Measurements from ENCODE around the gene HNRNPAB. TPM values are rescaled to one million over a fixed set of nuclear protein-coding genes. Genes with fewer than 3 reads are reported as not detected.

Gene HNRNPAB
- total RNA-seq: 100 to 1,000 TPM in 1 of 2 donors, 10 to 100 TPM in 1; 66.3 to 124 TPM

DNA sequence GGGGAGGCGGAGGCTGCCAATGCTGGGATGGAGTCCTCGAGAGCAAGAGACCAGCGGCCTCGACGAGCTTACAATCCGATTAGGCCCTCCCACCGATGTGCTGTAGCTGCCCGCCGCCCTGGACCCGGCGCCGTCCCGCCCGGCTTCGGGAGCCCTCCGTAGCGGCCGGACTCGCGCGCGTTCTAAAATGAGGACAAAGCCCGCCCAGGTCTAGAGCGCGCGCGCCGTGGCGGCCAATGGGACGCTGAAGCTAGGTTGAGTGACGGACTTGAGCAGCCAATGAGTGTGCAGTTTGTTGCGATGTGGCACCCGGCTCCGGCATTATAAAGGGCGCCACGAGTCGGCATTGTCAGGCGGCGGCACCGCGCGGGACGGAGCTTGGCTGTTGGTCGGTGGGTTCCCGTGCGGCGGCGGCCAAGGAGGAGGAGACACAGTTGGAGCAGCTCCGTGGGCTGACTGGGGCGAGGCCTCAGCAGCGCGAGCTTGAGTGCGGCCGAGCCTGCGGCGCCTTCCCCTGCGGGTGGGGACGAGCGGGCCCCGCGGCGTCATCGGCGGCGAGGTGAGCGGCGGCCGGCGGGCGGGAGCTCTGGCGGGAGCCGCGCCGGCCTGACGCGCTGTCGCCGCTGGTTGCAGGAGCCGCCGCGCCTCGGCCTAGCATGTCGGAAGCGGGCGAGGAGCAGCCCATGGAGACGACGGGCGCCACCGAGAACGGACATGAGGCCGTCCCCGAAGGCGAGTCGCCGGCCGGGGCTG, at the start of gene HNRNPAB:
HNRNPAB (plus strand) TSS at position 352 of the 753 bp plus-strand sequence; CDS start at position 657, 305 bp downstream.
- peak within 1 kb of the TSS; percentile 90 to 97 for H3K27ac ChIP-seq
- H3K36me3 ChIP-seq: peaks cover 9% of the 10 kb centered on the region
- no peaks in the 10 kb centered on the region for H3K27me3 ChIP-seq (replicated peaks; ENCODE audit: insufficient read depth)
- TF ChIP-seq, protein P1, sequence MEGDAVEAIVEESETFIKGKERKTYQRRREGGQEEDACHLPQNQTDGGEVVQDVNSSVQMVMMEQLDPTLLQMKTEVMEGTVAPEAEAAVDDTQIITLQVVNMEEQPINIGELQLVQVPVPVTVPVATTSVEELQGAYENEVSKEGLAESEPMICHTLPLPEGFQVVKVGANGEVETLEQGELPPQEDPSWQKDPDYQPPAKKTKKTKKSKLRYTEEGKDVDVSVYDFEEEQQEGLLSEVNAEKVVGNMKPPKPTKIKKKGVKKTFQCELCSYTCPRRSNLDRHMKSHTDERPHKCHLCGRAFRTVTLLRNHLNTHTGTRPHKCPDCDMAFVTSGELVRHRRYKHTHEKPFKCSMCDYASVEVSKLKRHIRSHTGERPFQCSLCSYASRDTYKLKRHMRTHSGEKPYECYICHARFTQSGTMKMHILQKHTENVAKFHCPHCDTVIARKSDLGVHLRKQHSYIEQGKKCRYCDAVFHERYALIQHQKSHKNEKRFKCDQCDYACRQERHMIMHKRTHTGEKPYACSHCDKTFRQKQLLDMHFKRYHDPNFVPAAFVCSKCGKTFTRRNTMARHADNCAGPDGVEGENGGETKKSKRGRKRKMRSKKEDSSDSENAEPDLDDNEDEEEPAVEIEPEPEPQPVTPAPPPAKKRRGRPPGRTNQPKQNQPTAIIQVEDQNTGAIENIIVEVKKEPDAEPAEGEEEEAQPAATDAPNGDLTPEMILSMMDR (IDR thresholded peaks at IDR 0.05): no peak
- peak; percentile 97 for ATAC-seq (ENCODE audit: insufficient number of reproducible peaks, low FRiP score, low read depth)
- H3K9me3 ChIP-seq: no peaks in the 10 kb centered on the region
- peaks cover 10 to 31% of the 10 kb centered on the region in 2 donors for H3K4me1 ChIP-seq (ENCODE audit: control insufficient read depth in 1 of 2, low read depth in 2 of 2)
- H3K4me3 ChIP-seq: peak within 1 kb of the TSS; percentile 96
- DNase-seq (ENCODE audit: low spot score): peak; percentile 85

DNA sequence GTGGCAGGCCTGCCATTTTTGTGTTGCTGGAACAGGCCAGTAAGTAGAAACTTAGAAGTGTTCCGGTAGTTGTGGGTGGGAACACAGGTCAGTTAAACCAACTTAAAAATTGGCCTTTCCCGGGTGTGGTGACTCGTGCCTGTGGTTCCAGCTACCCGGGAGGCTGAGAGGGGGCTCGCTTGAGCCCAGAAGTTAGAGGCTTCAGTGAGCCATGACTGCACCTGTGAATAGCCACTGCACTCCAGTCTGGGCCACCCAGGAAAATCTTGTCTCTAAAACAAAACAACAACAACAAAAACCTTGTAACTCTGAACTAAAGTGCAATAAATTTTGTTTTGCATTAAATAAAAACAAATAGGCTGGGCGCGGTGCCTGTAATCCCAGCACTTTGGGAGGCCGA, 49.3 kb upstream of the HNRNPAB start:
- peaks cover 11 to 20% of the 10 kb centered on the region in 2 donors for H3K4me1 ChIP-seq (ENCODE audit: control insufficient read depth in 1 of 2, low read depth in 2 of 2)
- no peak overlapping the region for H3K27ac ChIP-seq
- no peak overlapping the region for H3K4me3 ChIP-seq
- TF ChIP-seq, protein P1 (IDR thresholded peaks at IDR 0.05): no peak
- no peak for ATAC-seq (ENCODE audit: insufficient number of reproducible peaks, low FRiP score, low read depth)
- no peak for DNase-seq (ENCODE audit: low spot score)
- H3K27me3 ChIP-seq (replicated peaks; ENCODE audit: insufficient read depth): no peaks in the 10 kb centered on the region
- no peaks in the 10 kb centered on the region for H3K9me3 ChIP-seq
- H3K36me3 ChIP-seq: peaks cover 2% of the 10 kb centered on the region

DNA sequence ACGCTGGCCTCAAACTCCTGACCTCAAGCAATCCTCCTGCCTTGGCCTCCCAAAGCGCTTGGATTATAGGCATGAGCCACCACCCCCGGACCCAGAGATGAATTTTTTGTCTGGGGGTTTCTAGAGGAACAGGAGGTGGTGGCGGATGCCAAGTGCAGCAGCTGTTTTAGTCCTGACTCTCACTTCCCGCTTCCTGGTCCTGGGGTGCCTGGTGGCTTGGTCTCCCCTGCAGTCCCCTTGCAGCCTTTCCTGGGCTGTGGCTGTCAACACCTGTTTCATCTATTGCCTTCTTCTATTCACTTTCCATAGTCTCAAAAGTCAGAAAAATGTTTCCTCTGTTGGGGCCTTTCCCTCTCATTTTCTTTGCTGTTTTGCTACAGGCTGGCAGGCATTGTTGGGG, 44.2 kb upstream of the HNRNPAB start:
- Histone ChIP-seq H3K4me1 (ENCODE audit: control insufficient read depth in 1 of 2, low read depth in 2 of 2) (peaks cover 0 to 9% of the 10 kb centered on the region in 2 donors), H3K4me3 (no peak overlapping the region), H3K27ac (no peak overlapping the region), H3K9me3 (no peaks in the 10 kb centered on the region), H3K27me3 (replicated peaks; ENCODE audit: insufficient read depth) (no peaks in the 10 kb centered on the region), H3K36me3 (no peaks in the 10 kb centered on the region)
- TF ChIP-seq, protein P1 (IDR thresholded peaks at IDR 0.05): no peak
- DNase-seq (ENCODE audit: low spot score) (no peak), ATAC-seq (ENCODE audit: insufficient number of reproducible peaks, low FRiP score, low read depth) (no peak)

DNA sequence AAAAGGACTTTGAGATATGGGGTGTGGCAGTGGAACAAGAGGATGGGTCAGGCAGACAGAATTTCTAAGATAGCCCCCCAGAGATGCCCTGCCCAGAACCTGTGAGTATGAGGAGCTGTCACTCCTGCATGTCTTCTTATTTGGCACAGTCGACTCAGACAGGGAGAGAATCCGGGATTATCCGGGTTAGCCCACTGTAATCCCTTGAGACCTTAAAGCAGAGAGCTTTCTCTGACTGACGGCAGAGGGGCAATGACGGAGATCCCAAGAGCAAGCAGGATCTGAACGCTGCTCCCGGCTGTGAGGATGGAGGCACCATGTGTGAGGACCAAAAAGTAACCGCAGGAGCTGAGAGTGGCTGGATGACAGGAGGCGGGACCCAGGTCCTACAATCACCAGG, 41.9 kb upstream of the HNRNPAB start:
- Histone ChIP-seq H3K4me1 (ENCODE audit: control insufficient read depth in 1 of 2, low read depth in 2 of 2) (peaks cover 0 to 9% of the 10 kb centered on the region in 2 donors), H3K4me3 (no peak overlapping the region), H3K9me3 (no peaks in the 10 kb centered on the region), H3K27me3 (replicated peaks; ENCODE audit: insufficient read depth) (no peaks in the 10 kb centered on the region), H3K36me3 (no peaks in the 10 kb centered on the region), H3K27ac (no peak overlapping the region)
- TF ChIP-seq, protein P1 (IDR thresholded peaks at IDR 0.05): no peak
- no peak for ATAC-seq (ENCODE audit: insufficient number of reproducible peaks, low FRiP score, low read depth)
- no peak for DNase-seq (ENCODE audit: low spot score)

DNA sequence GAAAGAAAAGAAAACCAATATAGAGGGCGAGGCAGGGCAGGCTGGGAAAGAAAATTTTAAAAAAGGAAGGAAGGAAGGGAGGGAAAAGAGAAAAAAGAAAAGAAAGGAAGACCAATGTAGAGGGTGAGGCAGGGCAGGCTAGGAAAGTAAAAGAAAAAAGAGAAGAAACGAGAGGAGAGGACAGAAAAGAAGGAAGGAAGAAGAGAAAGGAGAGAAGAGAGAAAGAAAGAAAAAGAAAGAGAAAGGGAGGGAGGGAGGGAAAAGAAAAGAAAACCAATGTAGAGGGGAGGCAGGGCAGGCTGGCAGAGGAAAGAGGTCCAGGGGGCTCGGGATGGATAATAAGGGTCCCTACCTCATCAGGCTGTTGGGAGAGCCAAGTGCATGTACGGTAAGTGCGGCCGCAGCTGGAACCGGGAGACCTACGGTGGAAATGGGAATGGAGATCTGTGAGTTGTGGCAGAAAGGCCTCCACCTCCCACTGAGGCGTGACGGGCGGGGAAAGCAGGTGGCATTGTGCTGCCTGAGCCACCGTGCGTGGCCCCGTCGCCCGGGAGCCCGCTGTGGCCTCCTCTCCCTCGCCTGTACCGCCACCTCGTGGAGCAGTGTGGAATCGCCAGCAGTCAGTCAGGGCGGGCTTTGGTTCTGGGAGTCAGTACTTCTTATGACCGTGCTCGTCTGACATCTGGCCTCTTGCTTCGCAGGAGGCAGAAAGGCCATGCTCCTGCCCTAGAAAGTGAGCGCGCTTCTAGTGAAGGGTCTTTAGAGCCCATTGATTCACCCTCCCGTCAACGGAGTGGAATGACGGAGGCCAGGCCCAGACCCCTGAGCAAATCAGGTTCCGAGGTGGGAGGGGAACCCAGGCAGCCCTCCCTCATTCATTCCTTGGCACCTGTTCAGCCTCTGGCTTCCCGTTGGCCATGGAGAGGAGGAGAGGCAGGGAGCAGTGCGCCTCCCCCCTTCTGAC, 40.3 kb upstream of the HNRNPAB start:
- TF ChIP-seq, protein P1 (IDR thresholded peaks at IDR 0.05): peak; percentile 99
- peak overlapping the region; percentile 48 for H3K4me3 ChIP-seq
- H3K36me3 ChIP-seq: no peaks in the 10 kb centered on the region
- H3K4me1 ChIP-seq (ENCODE audit: control insufficient read depth in 1 of 2, low read depth in 2 of 2): peaks cover 0 to 9% of the 10 kb centered on the region in 2 donors
- H3K9me3 ChIP-seq: no peaks in the 10 kb centered on the region
- no peak for ATAC-seq (ENCODE audit: insufficient number of reproducible peaks, low FRiP score, low read depth)
- DNase-seq (ENCODE audit: low spot score): peak; percentile 54
- no peak overlapping the region for H3K27ac ChIP-seq
- no peaks in the 10 kb centered on the region for H3K27me3 ChIP-seq (replicated peaks; ENCODE audit: insufficient read depth)
